Subcutaneous adipose tissue (tissue), 4 donors: ENCODE results near the gene FAN1. TPM values are rescaled to one million over a fixed set of nuclear protein-coding genes. Genes with fewer than 3 reads are reported as not detected.

Source experiments
- CTCF ChIP-seq: fragments of 450-650 bp; IDR thresholded peaks from one replicate; pipeline ENCODE4 v1.5.1; 2016; ENCODE audit warnings: low read depth, mild to moderate bottlenecking, control low read depth, antibody characterized with exemption, moderate library complexity
- total RNA-seq, 4 donors: library from RNA; depleted of rRNA; stranded (reverse); fragments of >200 nt; gene quantifications; one replicate each; pipeline ENCODE4 v1.1.0, GENCODE V29; 2016

FAN1 gene
- total RNA-seq, 4 donors from 2014 or later, result 14.2 to 28.4 (median 19.6) TPM

- TF ChIP-seq CTCF, result no peak
Observed at GRCh38 chr15:30921106-30921505, 17.4 kb downstream of the FAN1 start.

- no peak for TF ChIP-seq CTCF
Observed at GRCh38 chr15:30921781-30922479, 18.2 kb downstream of the FAN1 start.

- TF ChIP-seq CTCF, result no peak
Observed at GRCh38 chr15:30922480-30923311, 19.0 kb downstream of the FAN1 start.

GRCh38 chr15:30923429-30923828, 19.7 kb downstream of the FAN1 start:
- no peak for TF ChIP-seq CTCF

GRCh38 chr15:30924353-30924752, 20.6 kb downstream of the FAN1 start:
- no peak for TF ChIP-seq CTCF

GRCh38 chr15:30925686-30926085, 22.0 kb downstream of the FAN1 start:
- TF ChIP-seq CTCF, result no peak

GRCh38 chr15:30926161-30926560, 22.4 kb downstream of the FAN1 start:
- TF ChIP-seq CTCF, result no peak
